ENCODE results near the gene MEIS2. TPM values are rescaled to one million over a fixed set of nuclear protein-coding genes. Genes with fewer than 3 reads are reported as not detected.

The MEIS2 gene
- total RNA-seq, 6 donors from 2014 or later = 13.7 to 53.4 (median 21.4) TPM

GRCh38 chr15:37117030-37117429, 16.7 kb upstream of the MEIS2 start:
- H3K4me3 ChIP-seq = no peak overlapping the region
- DNase-seq (no peak), ATAC-seq (ENCODE audit: low FRiP score in 2 of 2) (no peak)
- H3K27me3 ChIP-seq = peaks cover 0 to under 1% (median 0%) of the 10 kb centered on the region in 4 donors
- H3K27ac ChIP-seq = no peak overlapping the region
- no peaks in the 10 kb centered on the region for H3K36me3 ChIP-seq
- H3K9me3 ChIP-seq = no peaks in the 10 kb centered on the region
- TF ChIP-seq POLR2AphosphoS5 (IDR thresholded peaks at IDR 0.05) = no peak
- H3K4me1 ChIP-seq = no peaks in the 10 kb centered on the region
- WGBS, 2 donors = 86 to 92% methylated on average over 1 of the region's 1 CpG

GRCh38 chr15:37115538-37115937, 15.2 kb upstream of the MEIS2 start:
- Histone ChIP-seq H3K9me3 (no peaks in the 10 kb centered on the region), H3K27ac (no peak overlapping the region), H3K4me1 (peaks cover 0 to 5% (median 4%) of the 10 kb centered on the region in 4 donors), H3K36me3 (no peaks in the 10 kb centered on the region), H3K27me3 (peaks cover 0 to 7% (median 3%) of the 10 kb centered on the region in 4 donors), H3K4me3 (no peak overlapping the region)
- 92 to 98% methylated on average over 3 of the region's 3 CpGs for WGBS, 2 donors
- DNase-seq = no peak
- no peak for TF ChIP-seq EP300 (IDR thresholded peaks at IDR 0.05)
- TF ChIP-seq, protein P1, sequence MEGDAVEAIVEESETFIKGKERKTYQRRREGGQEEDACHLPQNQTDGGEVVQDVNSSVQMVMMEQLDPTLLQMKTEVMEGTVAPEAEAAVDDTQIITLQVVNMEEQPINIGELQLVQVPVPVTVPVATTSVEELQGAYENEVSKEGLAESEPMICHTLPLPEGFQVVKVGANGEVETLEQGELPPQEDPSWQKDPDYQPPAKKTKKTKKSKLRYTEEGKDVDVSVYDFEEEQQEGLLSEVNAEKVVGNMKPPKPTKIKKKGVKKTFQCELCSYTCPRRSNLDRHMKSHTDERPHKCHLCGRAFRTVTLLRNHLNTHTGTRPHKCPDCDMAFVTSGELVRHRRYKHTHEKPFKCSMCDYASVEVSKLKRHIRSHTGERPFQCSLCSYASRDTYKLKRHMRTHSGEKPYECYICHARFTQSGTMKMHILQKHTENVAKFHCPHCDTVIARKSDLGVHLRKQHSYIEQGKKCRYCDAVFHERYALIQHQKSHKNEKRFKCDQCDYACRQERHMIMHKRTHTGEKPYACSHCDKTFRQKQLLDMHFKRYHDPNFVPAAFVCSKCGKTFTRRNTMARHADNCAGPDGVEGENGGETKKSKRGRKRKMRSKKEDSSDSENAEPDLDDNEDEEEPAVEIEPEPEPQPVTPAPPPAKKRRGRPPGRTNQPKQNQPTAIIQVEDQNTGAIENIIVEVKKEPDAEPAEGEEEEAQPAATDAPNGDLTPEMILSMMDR (IDR thresholded peaks at IDR 0.05) = no peak
- no peak for TF ChIP-seq POLR2AphosphoS5 (IDR thresholded peaks at IDR 0.05)
- no peak for TF ChIP-seq POLR2A (IDR thresholded peaks at IDR 0.05)
- ATAC-seq (ENCODE audit: low FRiP score in 2 of 2) = no peak

- Histone ChIP-seq H3K27me3 (peaks cover 0 to 25% (median 5%) of the 10 kb centered on the region in 4 donors), H3K4me3 (no peak overlapping the region), H3K27ac (no peak overlapping the region), H3K4me1 (peaks cover 0 to 11% (median 6%) of the 10 kb centered on the region in 4 donors), H3K36me3 (no peaks in the 10 kb centered on the region), H3K9me3 (no peaks in the 10 kb centered on the region)
- WGBS, 2 donors = 78 to 84% methylated on average over 5 of the region's 5 CpGs
- ATAC-seq (ENCODE audit: low FRiP score in 2 of 2) (no peak), DNase-seq (no peak)
- TF ChIP-seq EP300 (IDR thresholded peaks at IDR 0.05) = no peak
- no peak for TF ChIP-seq POLR2AphosphoS5 (IDR thresholded peaks at IDR 0.05)
- TF ChIP-seq POLR2A (IDR thresholded peaks at IDR 0.05) = no peak
- TF ChIP-seq, protein P1 (IDR thresholded peaks at IDR 0.05) = no peak
Measured at GRCh38 chr15:37112971-37113670, 12.8 kb upstream of the MEIS2 start.

- H3K4me1 ChIP-seq = peaks cover 0 to 11% (median 6%) of the 10 kb centered on the region in 4 donors
- no peak for TF ChIP-seq POLR2A (IDR thresholded peaks at IDR 0.05)
- no peak for TF ChIP-seq EP300 (IDR thresholded peaks at IDR 0.05)
- no peak for TF ChIP-seq POLR2AphosphoS5 (IDR thresholded peaks at IDR 0.05)
- TF ChIP-seq, protein P1 (IDR thresholded peaks at IDR 0.05) = no peak
- no peak overlapping the region for H3K4me3 ChIP-seq
- no peaks in the 10 kb centered on the region for H3K36me3 ChIP-seq
- ATAC-seq (ENCODE audit: low FRiP score in 2 of 2) (peak in 1 of 2 donors; percentile 36), DNase-seq (no peak)
- 29 to 35% methylated on average over 4 of the region's 4 CpGs for WGBS, 2 donors
- no peaks in the 10 kb centered on the region for H3K9me3 ChIP-seq
- no peak overlapping the region for H3K27ac ChIP-seq
- H3K27me3 ChIP-seq = peaks cover 0 to 34% (median 5%) of the 10 kb centered on the region in 4 donors
Measured at GRCh38 chr15:37112171-37112570, 11.8 kb upstream of the MEIS2 start.

- 74 to 81% methylated on average over 3 of the region's 3 CpGs for WGBS, 2 donors
- TF ChIP-seq POLR2AphosphoS5 (IDR thresholded peaks at IDR 0.05) = no peak
- TF ChIP-seq, protein P1 (IDR thresholded peaks at IDR 0.05) = no peak
- no peaks in the 10 kb centered on the region for H3K36me3 ChIP-seq
- DNase-seq (no peak), ATAC-seq (ENCODE audit: low FRiP score in 2 of 2) (no peak)
- H3K27me3 ChIP-seq = peaks cover 0 to 42% (median 5%) of the 10 kb centered on the region in 4 donors
- no peak overlapping the region for H3K4me3 ChIP-seq
- peak overlapping the region in 1 of 4 donors; percentile 43 for H3K27ac ChIP-seq
- H3K4me1 ChIP-seq = peaks cover under 1 to 16% (median 6%) of the 10 kb centered on the region in 4 donors
- no peaks in the 10 kb centered on the region for H3K9me3 ChIP-seq
Measured at GRCh38 chr15:37111427-37111717, 11.0 kb upstream of the MEIS2 start.
